ENCODE measurements around the gene CLIP1.

DNA sequence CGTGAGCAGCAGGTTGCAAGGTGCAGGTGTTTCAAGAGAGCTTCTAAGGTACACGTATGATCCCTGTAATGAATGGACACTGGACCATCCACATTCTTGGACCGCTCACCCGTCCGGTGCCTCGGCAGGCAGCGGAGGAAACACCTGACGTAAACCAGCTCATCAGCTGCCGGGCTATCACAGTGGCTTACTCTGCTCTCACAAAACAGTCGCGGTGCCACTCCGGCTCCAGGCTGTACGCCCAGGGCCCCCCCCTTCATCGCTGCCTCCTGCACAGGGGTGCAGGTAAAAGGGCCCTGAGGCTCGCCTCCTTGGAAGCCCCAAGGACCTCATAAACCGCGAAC lies 156.6 kb downstream of the CLIP1 start:
- TF ChIP-seq, protein P1, sequence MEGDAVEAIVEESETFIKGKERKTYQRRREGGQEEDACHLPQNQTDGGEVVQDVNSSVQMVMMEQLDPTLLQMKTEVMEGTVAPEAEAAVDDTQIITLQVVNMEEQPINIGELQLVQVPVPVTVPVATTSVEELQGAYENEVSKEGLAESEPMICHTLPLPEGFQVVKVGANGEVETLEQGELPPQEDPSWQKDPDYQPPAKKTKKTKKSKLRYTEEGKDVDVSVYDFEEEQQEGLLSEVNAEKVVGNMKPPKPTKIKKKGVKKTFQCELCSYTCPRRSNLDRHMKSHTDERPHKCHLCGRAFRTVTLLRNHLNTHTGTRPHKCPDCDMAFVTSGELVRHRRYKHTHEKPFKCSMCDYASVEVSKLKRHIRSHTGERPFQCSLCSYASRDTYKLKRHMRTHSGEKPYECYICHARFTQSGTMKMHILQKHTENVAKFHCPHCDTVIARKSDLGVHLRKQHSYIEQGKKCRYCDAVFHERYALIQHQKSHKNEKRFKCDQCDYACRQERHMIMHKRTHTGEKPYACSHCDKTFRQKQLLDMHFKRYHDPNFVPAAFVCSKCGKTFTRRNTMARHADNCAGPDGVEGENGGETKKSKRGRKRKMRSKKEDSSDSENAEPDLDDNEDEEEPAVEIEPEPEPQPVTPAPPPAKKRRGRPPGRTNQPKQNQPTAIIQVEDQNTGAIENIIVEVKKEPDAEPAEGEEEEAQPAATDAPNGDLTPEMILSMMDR (conservative IDR thresholded peaks at IDR 0.05 in 1 of 2, IDR thresholded peaks at IDR 0.05 in 1 of 2; ENCODE audit: extremely low read depth in 1 of 2, insufficient read depth in 1 of 2, low read depth in 1 of 2, low read length in 2 of 2) = no peak
- TF ChIP-seq EZH2 (IDR thresholded peaks at IDR 0.05; ENCODE audit: borderline replicate concordance, low read length) = no peak
